ENCODE results near the gene CLCN7.

The CLCN7 gene

GRCh38 chr16:1496464-1496863 lies 21.6 kb upstream of the CLCN7 start:
- H3K4me3 ChIP-seq (ENCODE audit: low read depth, low read length): no peak overlapping the region
- DNase-seq (ENCODE audit: low read depth): no peak
- no peak for TF ChIP-seq CTCF (conservative IDR thresholded peaks at IDR 0.05; ENCODE audit: low read depth, low read length)

- no peak for TF ChIP-seq CTCF (conservative IDR thresholded peaks at IDR 0.05; ENCODE audit: low read depth, low read length)
- H3K4me3 ChIP-seq (ENCODE audit: low read depth, low read length): no peak overlapping the region
- DNase-seq (ENCODE audit: low read depth): no peak
These were observed 21.0 kb upstream of the CLCN7 start for GRCh38 chr16:1495889-1496262.

DNA sequence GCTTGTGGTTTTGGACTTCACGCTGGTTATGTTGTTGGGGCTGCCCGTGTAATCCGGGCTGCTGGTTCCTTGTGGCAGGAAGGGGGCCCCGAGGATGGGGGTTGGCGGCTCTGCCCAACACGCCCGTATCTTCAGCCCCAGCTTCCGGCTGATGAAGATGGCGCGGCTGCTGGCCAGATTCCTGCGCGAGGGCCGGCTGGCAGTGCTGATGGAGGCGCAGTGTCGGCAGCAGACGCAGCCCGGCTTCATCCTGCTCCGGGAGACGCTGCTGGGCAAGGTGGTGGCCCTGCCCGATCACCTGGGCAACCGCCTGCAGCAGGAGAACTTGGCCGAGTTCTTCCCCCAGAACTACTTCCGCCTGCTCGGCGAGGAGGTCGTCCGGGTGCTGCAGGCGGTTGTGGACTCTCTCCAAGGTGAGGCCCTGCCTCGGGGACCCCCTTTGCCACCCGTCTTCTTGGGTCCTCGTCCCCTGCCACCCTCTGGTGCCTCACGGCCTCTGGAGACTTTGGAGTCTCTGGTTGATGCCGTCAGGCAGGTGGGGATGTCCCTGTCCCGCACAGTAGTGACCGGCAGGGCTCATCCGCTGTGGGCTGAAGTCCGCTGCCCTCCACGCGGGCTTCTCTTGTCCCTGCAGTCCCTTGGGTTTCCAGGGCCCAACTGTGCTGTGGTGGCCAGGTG lies 20.5 kb upstream of the CLCN7 start:
- DNase-seq (ENCODE audit: low read depth): no peak
- no peak overlapping the region for H3K4me3 ChIP-seq (ENCODE audit: low read depth, low read length)
- no peak for TF ChIP-seq CTCF (conservative IDR thresholded peaks at IDR 0.05; ENCODE audit: low read depth, low read length)

GRCh38 chr16:1494711-1495110 lies 19.9 kb upstream of the CLCN7 start:
- TF ChIP-seq CTCF (conservative IDR thresholded peaks at IDR 0.05; ENCODE audit: low read depth, low read length): no peak
- H3K4me3 ChIP-seq (ENCODE audit: low read depth, low read length): peak overlapping the region; percentile 74
- no peak for DNase-seq (ENCODE audit: low read depth)

DNA sequence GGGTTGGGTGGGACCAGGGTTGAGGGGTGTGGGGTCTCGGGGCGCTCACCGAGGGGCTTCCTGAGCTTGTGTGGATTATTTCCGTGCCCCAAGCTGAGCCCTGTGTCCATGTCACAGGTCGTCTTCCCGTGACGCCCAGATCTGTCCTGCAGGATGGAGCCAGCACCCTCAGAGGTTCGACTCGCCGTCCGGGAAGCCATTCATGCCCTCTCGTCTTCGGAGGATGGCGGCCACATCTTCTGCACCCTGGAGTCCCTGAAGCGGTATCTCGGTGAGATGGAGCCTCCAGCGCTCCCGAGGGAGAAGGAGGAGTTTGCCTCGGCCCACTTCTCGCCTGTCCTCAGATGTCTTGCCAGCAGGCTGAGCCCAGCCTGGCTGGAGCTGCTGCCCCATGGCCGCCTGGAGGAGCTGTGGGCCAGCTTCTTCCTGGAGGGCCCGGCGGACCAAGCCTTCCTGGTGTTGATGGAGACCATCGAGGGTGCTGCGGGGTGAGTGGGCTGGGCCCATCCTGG lies 19.4 kb upstream of the CLCN7 start:
- DNase-seq (ENCODE audit: low read depth): peak; percentile 89
- peak overlapping the region; percentile 74 for H3K4me3 ChIP-seq (ENCODE audit: low read depth, low read length)
- peak; percentile 89 for TF ChIP-seq CTCF (conservative IDR thresholded peaks at IDR 0.05; ENCODE audit: low read depth, low read length)

- H3K4me3 ChIP-seq (ENCODE audit: low read depth, low read length): peak overlapping the region; percentile 74
- TF ChIP-seq CTCF (conservative IDR thresholded peaks at IDR 0.05; ENCODE audit: low read depth, low read length): no peak
- no peak for DNase-seq (ENCODE audit: low read depth)
These were observed 18.9 kb upstream of the CLCN7 start for GRCh38 chr16:1493746-1494094.
